GM23338 (cell line): ENCODE data around the gene TANGO2.

ENCODE experiments used
- CREB1 ChIP-seq: fragments of 250-450 bp; sonication (Bioruptor Pico); IDR thresholded peaks from 2 replicates; pipeline ENCODE4 v1.5.0; 2020; ENCODE audit warnings: low read depth, mild to moderate bottlenecking, moderate library complexity
- EZH2 ChIP-seq: fragments of 200-600 bp; sonication (generic); IDR thresholded peaks from one replicate; pipeline ENCODE4 v1.8.0; 2017; ENCODE audit warnings: antibody characterized with exemption, mild to moderate bottlenecking, low read depth; ENCODE audit not compliant: unreplicated experiment
- EZH2phosphoT487 ChIP-seq: fragments of 200-600 bp; sonication (generic); IDR thresholded peaks from one replicate; pipeline ENCODE4 v1.8.1; 2018; ENCODE audit warnings: antibody characterized with exemption; ENCODE audit not compliant: unreplicated experiment
- POLR2AphosphoS5 ChIP-seq: IDR thresholded peaks from 2 replicates; pipeline ENCODE4 v1.6.1; 2016; ENCODE audit warnings: antibody characterized with exemption, low read depth
- STAT1 ChIP-seq: IDR thresholded peaks from one replicate; pipeline ENCODE4 v1.6.1; 2016; ENCODE audit warnings: antibody characterized with exemption; ENCODE audit not compliant: unreplicated experiment
- ZNF114 ChIP-seq: fragments of 250-450 bp; sonication (Bioruptor Pico); IDR thresholded peaks from 2 replicates; pipeline ENCODE4 v1.5.0; 2020; ENCODE audit warnings: mild to moderate bottlenecking, moderate library complexity
- TF ChIP-seq, protein P1 (sequence below): IDR thresholded peaks from one replicate; pipeline ENCODE4 v1.6.1; 2018; ENCODE audit warnings: antibody characterized with exemption; ENCODE audit not compliant: unreplicated experiment
- TF ChIP-seq, protein P2 (sequence below), 2 experiments: fragments of 200-600 bp in 1 of 2; sonication (generic) in 1 of 2; conservative IDR thresholded peaks; 2 replicates each; pipeline versions ENCODE4 v1.5.1 to v1.6.1; 2016 to 2017; ENCODE audit warnings: antibody characterized with exemption in 2 of 2, low read depth in 2 of 2, mild to moderate bottlenecking in 2 of 2, moderate library complexity in 1 of 2
- TF ChIP-seq, protein P3 (sequence below): IDR thresholded peaks from 2 replicates; pipeline ENCODE4 v1.6.1; 2016; ENCODE audit warnings: antibody characterized with exemption

DNA sequence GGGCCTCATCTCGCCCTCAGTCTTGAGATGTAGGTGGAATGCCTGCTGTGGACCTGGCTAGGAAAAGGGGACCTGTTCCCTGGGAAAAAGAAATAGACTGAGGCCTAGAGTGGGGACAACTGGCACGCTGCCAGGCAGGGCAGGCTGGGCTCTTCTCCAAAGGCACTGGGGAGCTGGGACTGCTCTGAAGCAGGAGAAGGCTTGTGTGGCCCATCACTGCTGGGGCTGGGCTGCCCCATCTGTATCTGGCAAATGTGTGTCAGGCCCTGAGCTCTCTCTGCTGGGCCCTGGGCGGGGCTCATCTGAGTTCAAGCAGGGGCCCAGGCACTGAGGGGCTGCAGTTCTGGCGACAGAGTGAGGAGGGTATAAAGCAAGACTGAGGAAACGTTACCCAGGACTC is 37.2 kb upstream of the TANGO2 start:
- no peak for TF ChIP-seq EZH2
- no peak for TF ChIP-seq ZNF114 (CRISPR knock-in tag)
- TF ChIP-seq, protein P1, sequence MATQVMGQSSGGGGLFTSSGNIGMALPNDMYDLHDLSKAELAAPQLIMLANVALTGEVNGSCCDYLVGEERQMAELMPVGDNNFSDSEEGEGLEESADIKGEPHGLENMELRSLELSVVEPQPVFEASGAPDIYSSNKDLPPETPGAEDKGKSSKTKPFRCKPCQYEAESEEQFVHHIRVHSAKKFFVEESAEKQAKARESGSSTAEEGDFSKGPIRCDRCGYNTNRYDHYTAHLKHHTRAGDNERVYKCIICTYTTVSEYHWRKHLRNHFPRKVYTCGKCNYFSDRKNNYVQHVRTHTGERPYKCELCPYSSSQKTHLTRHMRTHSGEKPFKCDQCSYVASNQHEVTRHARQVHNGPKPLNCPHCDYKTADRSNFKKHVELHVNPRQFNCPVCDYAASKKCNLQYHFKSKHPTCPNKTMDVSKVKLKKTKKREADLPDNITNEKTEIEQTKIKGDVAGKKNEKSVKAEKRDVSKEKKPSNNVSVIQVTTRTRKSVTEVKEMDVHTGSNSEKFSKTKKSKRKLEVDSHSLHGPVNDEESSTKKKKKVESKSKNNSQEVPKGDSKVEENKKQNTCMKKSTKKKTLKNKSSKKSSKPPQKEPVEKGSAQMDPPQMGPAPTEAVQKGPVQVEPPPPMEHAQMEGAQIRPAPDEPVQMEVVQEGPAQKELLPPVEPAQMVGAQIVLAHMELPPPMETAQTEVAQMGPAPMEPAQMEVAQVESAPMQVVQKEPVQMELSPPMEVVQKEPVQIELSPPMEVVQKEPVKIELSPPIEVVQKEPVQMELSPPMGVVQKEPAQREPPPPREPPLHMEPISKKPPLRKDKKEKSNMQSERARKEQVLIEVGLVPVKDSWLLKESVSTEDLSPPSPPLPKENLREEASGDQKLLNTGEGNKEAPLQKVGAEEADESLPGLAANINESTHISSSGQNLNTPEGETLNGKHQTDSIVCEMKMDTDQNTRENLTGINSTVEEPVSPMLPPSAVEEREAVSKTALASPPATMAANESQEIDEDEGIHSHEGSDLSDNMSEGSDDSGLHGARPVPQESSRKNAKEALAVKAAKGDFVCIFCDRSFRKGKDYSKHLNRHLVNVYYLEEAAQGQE = no peak
- TF ChIP-seq, protein P2, sequence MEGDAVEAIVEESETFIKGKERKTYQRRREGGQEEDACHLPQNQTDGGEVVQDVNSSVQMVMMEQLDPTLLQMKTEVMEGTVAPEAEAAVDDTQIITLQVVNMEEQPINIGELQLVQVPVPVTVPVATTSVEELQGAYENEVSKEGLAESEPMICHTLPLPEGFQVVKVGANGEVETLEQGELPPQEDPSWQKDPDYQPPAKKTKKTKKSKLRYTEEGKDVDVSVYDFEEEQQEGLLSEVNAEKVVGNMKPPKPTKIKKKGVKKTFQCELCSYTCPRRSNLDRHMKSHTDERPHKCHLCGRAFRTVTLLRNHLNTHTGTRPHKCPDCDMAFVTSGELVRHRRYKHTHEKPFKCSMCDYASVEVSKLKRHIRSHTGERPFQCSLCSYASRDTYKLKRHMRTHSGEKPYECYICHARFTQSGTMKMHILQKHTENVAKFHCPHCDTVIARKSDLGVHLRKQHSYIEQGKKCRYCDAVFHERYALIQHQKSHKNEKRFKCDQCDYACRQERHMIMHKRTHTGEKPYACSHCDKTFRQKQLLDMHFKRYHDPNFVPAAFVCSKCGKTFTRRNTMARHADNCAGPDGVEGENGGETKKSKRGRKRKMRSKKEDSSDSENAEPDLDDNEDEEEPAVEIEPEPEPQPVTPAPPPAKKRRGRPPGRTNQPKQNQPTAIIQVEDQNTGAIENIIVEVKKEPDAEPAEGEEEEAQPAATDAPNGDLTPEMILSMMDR (conservative IDR thresholded peaks at IDR 0.05; ENCODE audit: low read depth in 2 of 2) = no peak
- TF ChIP-seq CREB1 (CRISPR knock-in tag) = no peak
- TF ChIP-seq POLR2AphosphoS5 = no peak
- TF ChIP-seq, protein P3, sequence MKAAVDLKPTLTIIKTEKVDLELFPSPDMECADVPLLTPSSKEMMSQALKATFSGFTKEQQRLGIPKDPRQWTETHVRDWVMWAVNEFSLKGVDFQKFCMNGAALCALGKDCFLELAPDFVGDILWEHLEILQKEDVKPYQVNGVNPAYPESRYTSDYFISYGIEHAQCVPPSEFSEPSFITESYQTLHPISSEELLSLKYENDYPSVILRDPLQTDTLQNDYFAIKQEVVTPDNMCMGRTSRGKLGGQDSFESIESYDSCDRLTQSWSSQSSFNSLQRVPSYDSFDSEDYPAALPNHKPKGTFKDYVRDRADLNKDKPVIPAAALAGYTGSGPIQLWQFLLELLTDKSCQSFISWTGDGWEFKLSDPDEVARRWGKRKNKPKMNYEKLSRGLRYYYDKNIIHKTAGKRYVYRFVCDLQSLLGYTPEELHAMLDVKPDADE = no peak
- TF ChIP-seq EZH2phosphoT487 = no peak
- no peak for TF ChIP-seq STAT1
